Measurements from ENCODE around the gene LSM12.
A peak's percentile ranks its signal among the peaks of the same experiment; 100 is the strongest.

LSM12 gene
- total RNA-seq, result 7.4 to 10.9 (median 8.1) reads per million in 3 donors

- Histone ChIP-seq H3K4me3 (ENCODE audit: insufficient read depth, low read depth, low read length, poor library complexity, severe bottlenecking) (peak within 1 kb of the TSS; percentile 89), H3K27ac (ENCODE audit: insufficient read depth, low read length, poor library complexity, severe bottlenecking) (peak within 1 kb of the TSS; percentile 79), H3K27me3 (replicated peaks; ENCODE audit: control insufficient read depth, insufficient read depth, low read length, poor library complexity, severe bottlenecking) (no peaks in the 10 kb centered on the region), H3K9me3 (ENCODE audit: control insufficient read depth, low read length) (no peaks in the 10 kb centered on the region), H3K36me3 (ENCODE audit: control insufficient read depth, insufficient read depth, low read length) (no peaks in the 10 kb centered on the region), H3K4me1 (ENCODE audit: control insufficient read depth, insufficient read depth, low read length, poor library complexity, severe bottlenecking) (peaks cover 13% of the 10 kb centered on the region)
- DNase-seq, result peak; percentile 77 to 84 (median 81)
Measured at GRCh38 chr17:44066204-44066930, at the start of gene LSM12. TSS of gene LSM12 (minus strand) at chr17:44066671. CDS start at chr17:44066587, 84 bp downstream.

DNA sequence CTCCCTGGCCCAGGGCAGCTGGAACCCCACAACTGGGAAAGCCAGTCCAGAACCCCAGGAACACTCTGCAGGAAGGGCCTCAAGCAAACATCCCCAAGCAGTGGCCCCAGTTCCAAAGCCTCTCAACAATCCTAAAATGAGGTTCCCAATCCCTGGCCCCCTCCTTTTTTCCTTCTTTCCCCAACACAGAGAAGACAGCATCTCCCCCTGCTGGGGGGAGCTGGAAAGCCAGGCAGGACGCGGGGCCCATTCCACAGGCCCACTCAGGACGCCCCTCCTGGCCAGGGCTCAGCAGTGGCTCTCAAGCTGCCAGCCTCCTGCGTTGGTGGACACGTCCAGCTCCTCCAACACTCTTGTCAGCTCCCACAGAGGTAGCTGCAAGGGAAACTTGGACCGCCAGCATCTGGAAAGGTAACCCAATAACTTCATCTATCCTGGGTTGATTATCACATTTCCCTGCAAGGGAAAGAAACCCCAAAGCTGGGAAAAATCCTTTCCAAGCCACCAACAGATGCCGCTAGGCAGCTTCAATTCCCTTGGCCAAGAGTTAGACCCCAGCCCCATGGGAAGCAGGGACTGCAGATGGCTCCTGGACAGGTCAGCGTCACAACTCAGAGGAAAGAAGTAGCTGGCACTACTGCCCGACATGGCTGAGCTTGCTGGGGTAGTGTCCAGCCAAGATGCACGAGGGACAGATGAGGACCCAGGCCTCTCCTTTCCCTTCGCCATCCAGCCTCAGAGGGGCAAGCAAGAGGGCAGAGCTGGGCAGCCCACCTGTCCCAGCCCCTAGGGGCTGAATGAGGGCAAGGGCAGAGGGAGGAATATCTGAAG lies 49.3 kb upstream of the LSM12 start:
- peaks cover 14% of the 10 kb centered on the region for H3K36me3 ChIP-seq (ENCODE audit: control insufficient read depth, insufficient read depth, low read length)
- H3K4me1 ChIP-seq (ENCODE audit: control insufficient read depth, insufficient read depth, low read length, poor library complexity, severe bottlenecking), result peaks cover 12% of the 10 kb centered on the region
- no peak overlapping the region for H3K27ac ChIP-seq (ENCODE audit: insufficient read depth, low read length, poor library complexity, severe bottlenecking)
- H3K4me3 ChIP-seq (ENCODE audit: insufficient read depth, low read depth, low read length, poor library complexity, severe bottlenecking), result no peak overlapping the region
- DNase-seq, result no peak
- no peaks in the 10 kb centered on the region for H3K9me3 ChIP-seq (ENCODE audit: control insufficient read depth, low read length)
- H3K27me3 ChIP-seq (replicated peaks; ENCODE audit: control insufficient read depth, insufficient read depth, low read length, poor library complexity, severe bottlenecking), result no peaks in the 10 kb centered on the region

- H3K9me3 ChIP-seq (ENCODE audit: control insufficient read depth, low read length), result no peaks in the 10 kb centered on the region
- no peaks in the 10 kb centered on the region for H3K27me3 ChIP-seq (replicated peaks; ENCODE audit: control insufficient read depth, insufficient read depth, low read length, poor library complexity, severe bottlenecking)
- DNase-seq, result no peak
- no peak overlapping the region for H3K27ac ChIP-seq (ENCODE audit: insufficient read depth, low read length, poor library complexity, severe bottlenecking)
- peaks cover 20% of the 10 kb centered on the region for H3K36me3 ChIP-seq (ENCODE audit: control insufficient read depth, insufficient read depth, low read length)
- H3K4me3 ChIP-seq (ENCODE audit: insufficient read depth, low read depth, low read length, poor library complexity, severe bottlenecking), result no peak overlapping the region
- H3K4me1 ChIP-seq (ENCODE audit: control insufficient read depth, insufficient read depth, low read length, poor library complexity, severe bottlenecking), result peaks cover 12% of the 10 kb centered on the region
Measured at GRCh38 chr17:44113868-44114840, 47.7 kb upstream of the LSM12 start.

- Histone ChIP-seq H3K9me3 (ENCODE audit: control insufficient read depth, low read length) (no peaks in the 10 kb centered on the region), H3K27ac (ENCODE audit: insufficient read depth, low read length, poor library complexity, severe bottlenecking) (no peak overlapping the region), H3K4me1 (ENCODE audit: control insufficient read depth, insufficient read depth, low read length, poor library complexity, severe bottlenecking) (peaks cover 12% of the 10 kb centered on the region), H3K36me3 (ENCODE audit: control insufficient read depth, insufficient read depth, low read length) (peaks cover 20% of the 10 kb centered on the region), H3K4me3 (ENCODE audit: insufficient read depth, low read depth, low read length, poor library complexity, severe bottlenecking) (no peak overlapping the region), H3K27me3 (replicated peaks; ENCODE audit: control insufficient read depth, insufficient read depth, low read length, poor library complexity, severe bottlenecking) (no peaks in the 10 kb centered on the region)
- no peak for DNase-seq
Measured at GRCh38 chr17:44113382-44113781, 46.9 kb upstream of the LSM12 start.

GRCh38 chr17:44112284-44113280 lies 46.1 kb upstream of the LSM12 start:
- no peak overlapping the region for H3K27ac ChIP-seq (ENCODE audit: insufficient read depth, low read length, poor library complexity, severe bottlenecking)
- no peak overlapping the region for H3K4me3 ChIP-seq (ENCODE audit: insufficient read depth, low read depth, low read length, poor library complexity, severe bottlenecking)
- no peaks in the 10 kb centered on the region for H3K27me3 ChIP-seq (replicated peaks; ENCODE audit: control insufficient read depth, insufficient read depth, low read length, poor library complexity, severe bottlenecking)
- DNase-seq, result no peak
- no peaks in the 10 kb centered on the region for H3K9me3 ChIP-seq (ENCODE audit: control insufficient read depth, low read length)
- H3K36me3 ChIP-seq (ENCODE audit: control insufficient read depth, insufficient read depth, low read length), result peaks cover 20% of the 10 kb centered on the region
- H3K4me1 ChIP-seq (ENCODE audit: control insufficient read depth, insufficient read depth, low read length, poor library complexity, severe bottlenecking), result peaks cover 12% of the 10 kb centered on the region

- no peak overlapping the region for H3K4me3 ChIP-seq (ENCODE audit: insufficient read depth, low read depth, low read length, poor library complexity, severe bottlenecking)
- DNase-seq, result no peak
- no peak overlapping the region for H3K27ac ChIP-seq (ENCODE audit: insufficient read depth, low read length, poor library complexity, severe bottlenecking)
- peaks cover 17% of the 10 kb centered on the region for H3K36me3 ChIP-seq (ENCODE audit: control insufficient read depth, insufficient read depth, low read length)
- no peaks in the 10 kb centered on the region for H3K9me3 ChIP-seq (ENCODE audit: control insufficient read depth, low read length)
- H3K4me1 ChIP-seq (ENCODE audit: control insufficient read depth, insufficient read depth, low read length, poor library complexity, severe bottlenecking), result peaks cover 12% of the 10 kb centered on the region
- no peaks in the 10 kb centered on the region for H3K27me3 ChIP-seq (replicated peaks; ENCODE audit: control insufficient read depth, insufficient read depth, low read length, poor library complexity, severe bottlenecking)
Measured at GRCh38 chr17:44111777-44112176, 45.3 kb upstream of the LSM12 start.

DNA sequence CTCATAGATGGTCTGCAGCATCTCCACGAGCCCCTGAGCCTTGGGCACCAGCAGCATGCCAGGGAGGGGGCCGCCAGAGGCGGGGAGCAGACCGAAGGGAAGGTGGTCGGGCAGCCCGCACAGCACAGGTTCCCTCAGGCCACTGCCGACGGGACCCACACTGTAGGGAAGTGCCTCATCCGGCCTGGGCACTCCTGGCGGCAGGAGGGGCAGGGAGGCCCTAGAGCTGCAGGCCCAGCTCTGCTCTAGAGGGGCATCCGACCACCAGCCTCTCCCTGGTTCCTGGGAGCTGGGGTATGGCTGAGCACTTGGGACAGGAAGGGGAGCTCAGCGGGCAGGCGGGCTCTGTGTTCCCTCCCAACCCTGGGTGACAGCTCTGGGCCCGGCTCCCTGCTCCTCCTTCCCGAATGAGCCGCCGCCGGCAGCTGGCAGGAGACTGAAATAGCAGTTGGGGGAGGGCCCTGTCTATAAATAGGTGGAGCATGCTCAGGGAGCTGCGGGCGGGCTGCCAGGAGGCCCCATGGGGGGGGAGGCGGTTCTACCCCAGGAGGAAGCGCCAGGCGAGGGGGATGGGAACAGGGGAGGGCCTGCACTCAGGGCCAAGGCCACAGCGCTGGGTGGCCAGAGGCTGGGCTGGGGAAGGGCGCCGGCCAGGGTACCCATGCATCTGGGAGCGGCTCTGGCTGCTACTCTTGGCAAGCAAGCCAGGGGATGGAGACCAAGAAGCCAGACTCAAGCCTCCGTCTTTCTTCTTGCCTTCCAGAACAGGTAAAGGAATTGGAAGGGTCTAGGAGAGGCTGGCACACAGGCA lies 44.6 kb upstream of the LSM12 start:
- no peaks in the 10 kb centered on the region for H3K27me3 ChIP-seq (replicated peaks; ENCODE audit: control insufficient read depth, insufficient read depth, low read length, poor library complexity, severe bottlenecking)

GRCh38 chr17:44110011-44110686 lies 43.7 kb upstream of the LSM12 start:
- Histone ChIP-seq H3K4me1 (ENCODE audit: control insufficient read depth, insufficient read depth, low read length, poor library complexity, severe bottlenecking) (peaks cover 12% of the 10 kb centered on the region), H3K27ac (ENCODE audit: insufficient read depth, low read length, poor library complexity, severe bottlenecking) (no peak overlapping the region), H3K9me3 (ENCODE audit: control insufficient read depth, low read length) (no peaks in the 10 kb centered on the region), H3K36me3 (ENCODE audit: control insufficient read depth, insufficient read depth, low read length) (peaks cover 11% of the 10 kb centered on the region), H3K4me3 (ENCODE audit: insufficient read depth, low read depth, low read length, poor library complexity, severe bottlenecking) (no peak overlapping the region), H3K27me3 (replicated peaks; ENCODE audit: control insufficient read depth, insufficient read depth, low read length, poor library complexity, severe bottlenecking) (no peaks in the 10 kb centered on the region)
- DNase-seq, result no peak

More for the DNA sequence above, 44.6 kb upstream of the LSM12 start:
- peaks cover 11% of the 10 kb centered on the region for H3K36me3 ChIP-seq (ENCODE audit: control insufficient read depth, insufficient read depth, low read length)
- H3K4me1 ChIP-seq (ENCODE audit: control insufficient read depth, insufficient read depth, low read length, poor library complexity, severe bottlenecking), result peaks cover 12% of the 10 kb centered on the region
- no peak overlapping the region for H3K27ac ChIP-seq (ENCODE audit: insufficient read depth, low read length, poor library complexity, severe bottlenecking)
- H3K4me3 ChIP-seq (ENCODE audit: insufficient read depth, low read depth, low read length, poor library complexity, severe bottlenecking), result no peak overlapping the region
- DNase-seq, result peak in 1 of 3 donors; percentile 22
- H3K9me3 ChIP-seq (ENCODE audit: control insufficient read depth, low read length), result no peaks in the 10 kb centered on the region

Data from effector memory CD4-positive, alpha-beta T cell (primary cell).